HG03571 (cell line): ENCODE data around the gene EXOSC3.
"Not testable (repeated sequence)": the region's sequence is repeated elsewhere in the genome, so short reads cannot be mapped to it uniquely, and the experiment has no call there.

Experiments
- ATAC-seq: cut with Tn5 transposase; IDR thresholded peaks from one replicate; pipeline ENCODE4 v1.9.1; 2021; ENCODE audit not compliant: unreplicated experiment

The EXOSC3 gene

GRCh38 chr9:37784616-37785483 lies at the start of gene EXOSC3:
TSS of gene EXOSC3 (minus strand) at chr9:37785064. CDS start at chr9:37785044, 20 bp downstream.
- peak; percentile 89 for ATAC-seq

GRCh38 chr9:37827483-37828165 lies 42.8 kb upstream of the EXOSC3 start:
- ATAC-seq: no peak

GRCh38 chr9:37825174-37825573 lies 40.3 kb upstream of the EXOSC3 start:
- ATAC-seq: not testable (repeated sequence)

DNA sequence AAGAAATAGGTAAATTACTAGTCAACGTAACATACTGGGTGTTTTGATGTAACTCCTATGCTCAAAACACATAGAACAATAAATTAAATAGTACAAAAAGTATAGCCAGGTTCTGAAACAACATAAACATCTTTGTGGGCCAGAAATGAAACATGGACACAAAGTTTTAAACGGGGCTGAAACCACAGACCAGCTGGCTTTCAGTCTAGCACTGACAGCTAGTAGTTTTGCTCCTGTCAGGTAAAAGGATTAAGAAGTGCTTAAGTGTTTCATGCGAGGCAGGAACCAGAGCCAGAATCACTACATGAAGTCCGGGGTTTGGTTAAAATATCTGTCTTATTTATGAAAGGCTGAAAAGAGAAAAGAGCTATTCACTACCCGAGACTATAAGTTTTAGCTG lies 35.3 kb upstream of the EXOSC3 start:
- ATAC-seq: no peak

- ATAC-seq: no peak
Observed at GRCh38 chr9:37818849-37819248, 34.0 kb upstream of the EXOSC3 start.

GRCh38 chr9:37812773-37813379 lies 28.0 kb upstream of the EXOSC3 start:
- no peak for ATAC-seq

DNA sequence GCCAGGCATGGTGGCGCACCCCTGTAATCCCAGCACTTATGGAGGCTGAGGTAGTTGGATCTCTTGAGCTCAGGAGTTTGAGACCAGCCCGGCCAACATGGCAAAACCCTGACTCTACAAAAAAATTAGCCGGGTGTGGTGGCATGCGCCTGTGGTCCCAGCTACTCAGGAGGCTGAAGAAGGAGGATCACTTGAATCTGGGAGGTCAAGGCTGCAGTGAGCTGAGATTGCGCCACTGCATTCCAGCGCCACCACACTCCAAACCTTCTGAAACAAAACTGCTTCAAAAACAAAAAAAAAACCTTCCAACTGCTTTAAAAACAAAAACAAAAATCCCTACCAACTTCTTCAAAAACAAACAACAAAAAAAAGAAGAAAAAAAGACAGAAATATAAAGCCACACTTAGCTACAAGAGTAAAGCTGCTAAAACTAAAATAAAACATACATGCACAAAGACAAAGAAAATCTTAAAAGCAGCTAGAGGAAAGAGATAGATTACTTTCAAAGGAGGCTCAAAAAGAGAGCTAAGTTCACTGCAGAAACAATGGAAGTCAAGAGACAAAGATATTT lies 27.1 kb upstream of the EXOSC3 start:
- no peak for ATAC-seq

DNA sequence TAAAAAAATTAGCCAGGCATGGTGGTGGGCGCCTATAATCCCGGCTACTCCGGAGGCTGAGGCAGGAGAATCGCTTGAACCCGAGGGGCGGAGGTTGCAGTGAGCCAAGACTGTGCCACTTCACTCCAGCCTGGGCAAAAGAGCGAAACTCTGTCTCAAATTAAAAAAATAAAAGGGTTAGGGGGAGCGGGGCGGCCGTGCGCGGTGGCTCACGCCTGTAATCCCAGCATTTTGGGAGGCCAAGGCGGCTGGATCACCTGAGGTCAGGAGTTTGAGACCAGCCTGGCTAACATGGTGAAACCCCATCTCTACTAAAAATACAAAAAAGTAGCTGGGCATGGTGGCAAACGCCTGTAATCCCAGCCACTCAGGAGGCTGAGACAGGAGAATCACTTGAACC lies 24.8 kb upstream of the EXOSC3 start:
- ATAC-seq: not testable (repeated sequence)

GRCh38 chr9:37806271-37806670 lies 21.4 kb upstream of the EXOSC3 start:
- no peak for ATAC-seq

DNA sequence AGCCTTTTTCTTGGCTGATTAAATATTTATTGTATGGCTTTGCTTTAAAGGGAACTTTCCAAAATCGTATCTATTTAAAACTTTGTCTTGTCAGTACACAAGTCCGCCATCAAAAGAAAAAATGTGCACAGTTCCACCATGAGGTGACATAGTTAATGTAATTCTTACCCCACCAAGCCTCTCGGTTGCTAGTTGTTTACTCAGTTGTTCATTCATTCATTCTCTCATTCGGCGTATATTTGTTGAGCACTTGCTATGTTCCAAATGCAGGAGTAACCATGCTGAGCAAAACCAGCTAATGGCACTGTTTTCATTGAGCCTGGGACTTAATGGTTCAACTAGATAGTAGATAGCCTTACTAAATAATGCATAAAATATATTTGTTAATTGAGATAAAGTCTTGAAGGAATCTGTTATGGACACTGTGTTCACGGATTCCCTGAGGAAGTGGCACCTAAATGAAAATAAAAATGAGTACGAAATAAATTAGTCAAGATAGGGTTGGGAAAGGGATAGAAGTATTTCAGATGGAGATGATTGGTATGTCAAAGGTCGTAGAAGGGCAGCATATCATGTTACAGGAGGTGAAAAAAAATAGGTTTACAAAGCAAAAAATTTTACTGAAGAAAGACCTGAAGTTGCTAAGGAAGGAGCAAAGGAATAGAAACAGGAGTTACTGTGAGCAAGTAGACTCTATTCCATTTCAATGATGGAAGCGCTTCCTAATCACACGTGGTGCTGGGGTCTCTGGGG lies 17.3 kb upstream of the EXOSC3 start:
- ATAC-seq: no peak

- peak; percentile 32 for ATAC-seq
Observed at GRCh38 chr9:37801287-37801850, 16.5 kb upstream of the EXOSC3 start.

DNA sequence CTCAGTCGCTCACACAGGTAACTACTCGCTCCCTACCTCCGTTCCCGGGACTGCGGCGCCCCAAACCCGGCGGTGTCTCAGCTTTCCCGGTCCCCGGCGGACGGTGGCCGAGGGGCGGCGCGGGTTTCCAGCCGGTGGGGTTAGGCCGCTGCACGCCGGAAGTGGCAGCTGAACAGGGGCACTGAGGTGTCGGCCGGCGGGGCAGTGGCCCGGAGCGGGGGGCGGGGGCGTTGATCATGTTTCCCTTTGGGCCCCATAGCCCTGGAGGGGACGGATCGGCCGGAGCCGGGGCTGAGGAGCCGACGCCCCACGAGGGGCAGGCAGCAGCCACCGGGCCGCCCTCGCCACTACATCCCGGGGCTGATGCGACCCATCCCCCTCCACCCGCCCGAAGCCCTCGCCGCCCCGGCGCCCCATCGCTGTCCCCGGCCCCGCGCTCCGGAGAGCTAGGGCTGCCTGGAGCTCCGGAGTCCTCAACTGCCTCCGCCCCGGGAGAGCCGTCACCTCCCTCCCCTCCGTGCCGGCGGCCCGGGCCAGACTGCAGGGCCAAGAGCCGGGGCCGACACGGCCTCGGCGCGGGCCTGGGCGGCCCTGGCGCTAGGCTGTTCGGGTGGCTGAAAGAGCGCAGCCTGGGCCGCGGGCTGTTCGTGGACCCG lies 15.9 kb upstream of the EXOSC3 start, which contains the start of gene DCAF10:
Gene DCAF10, plus strand, starts transcription at position 167 of the 656 bp plus-strand sequence. Its CDS starts 70 bp downstream, at position 237.
- peak; percentile 59 for ATAC-seq

GRCh38 chr9:37798677-37799076 lies 13.8 kb upstream of the EXOSC3 start:
- no peak for ATAC-seq

GRCh38 chr9:37796232-37796631 lies 11.4 kb upstream of the EXOSC3 start:
- ATAC-seq: no peak

- ATAC-seq: no peak
Observed at GRCh38 chr9:37792122-37792521, 7.3 kb upstream of the EXOSC3 start.

DNA sequence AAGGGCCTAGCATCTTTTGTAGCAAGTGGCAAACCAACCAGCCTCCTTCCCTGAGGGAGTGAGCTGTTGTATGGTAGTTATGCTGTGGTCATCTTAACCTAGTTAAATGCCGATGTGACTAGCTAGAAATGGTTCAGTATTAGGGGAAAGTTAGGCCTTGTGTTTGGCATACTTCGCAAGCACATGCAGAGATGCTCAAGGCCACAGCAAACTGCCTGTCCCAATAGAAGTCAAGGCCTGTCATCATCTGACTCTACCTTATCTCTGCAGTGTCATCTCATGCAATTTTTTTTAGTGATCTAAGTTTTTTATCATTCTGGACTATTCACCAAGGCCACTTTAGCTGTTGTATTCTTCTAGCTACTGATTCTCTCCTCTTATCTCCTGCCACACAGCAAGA lies 5.2 kb upstream of the EXOSC3 start:
- ATAC-seq: no peak

DNA sequence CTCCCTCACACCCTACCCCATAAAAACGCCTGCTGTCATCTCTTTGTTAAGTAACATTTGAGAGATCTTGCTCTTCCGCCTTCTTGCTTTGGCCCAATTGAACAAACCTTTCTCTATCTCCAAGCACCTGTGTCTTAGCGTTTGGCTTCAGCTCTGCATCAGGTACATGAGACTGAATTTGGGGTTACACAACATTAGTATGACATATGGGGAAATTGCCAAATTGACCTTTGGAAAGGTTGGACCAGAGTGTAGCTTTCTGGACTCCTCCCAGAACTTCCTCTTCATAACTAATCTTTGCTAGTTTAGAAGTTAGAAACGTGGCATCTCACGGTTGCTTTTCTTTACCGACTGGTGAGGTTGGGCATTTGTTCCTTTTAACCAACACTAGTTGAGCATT lies 3.5 kb upstream of the EXOSC3 start:
- ATAC-seq: no peak

GRCh38 chr9:37787059-37787458 lies 2.2 kb upstream of the EXOSC3 start:
- ATAC-seq: no peak

GRCh38 chr9:37784291-37784615 lies 611 bp downstream of the EXOSC3 start:
- no peak for ATAC-seq

DNA sequence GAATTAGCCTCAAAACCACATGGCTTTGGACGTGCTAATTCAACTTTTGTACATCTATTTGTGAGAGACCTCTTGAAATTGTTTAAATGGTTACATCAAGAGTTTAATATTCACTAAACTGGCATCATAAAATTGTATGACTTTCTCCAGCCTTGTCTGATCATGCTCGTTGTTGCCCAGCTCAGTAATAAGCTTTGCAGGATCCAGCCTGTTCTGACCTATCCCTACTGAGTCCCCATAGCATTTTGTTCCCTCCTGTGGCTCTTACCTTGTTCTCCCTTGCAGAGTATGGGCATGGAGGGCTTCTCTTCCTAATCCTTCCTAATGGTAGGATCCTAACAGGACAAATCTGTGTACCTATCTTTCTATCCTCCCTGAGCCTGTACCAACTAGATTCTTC lies 6.3 kb downstream of the EXOSC3 start:
- ATAC-seq: no peak
